NCI-H1930 (cell line): ENCODE data around the gene NYAP2.

Experiments
- DNase-seq, 2 experiments: peaks; one replicate each; lab custom pipeline; 2025; lab: John Stamatoyannopoulos, UW

Gene NYAP2

DNA sequence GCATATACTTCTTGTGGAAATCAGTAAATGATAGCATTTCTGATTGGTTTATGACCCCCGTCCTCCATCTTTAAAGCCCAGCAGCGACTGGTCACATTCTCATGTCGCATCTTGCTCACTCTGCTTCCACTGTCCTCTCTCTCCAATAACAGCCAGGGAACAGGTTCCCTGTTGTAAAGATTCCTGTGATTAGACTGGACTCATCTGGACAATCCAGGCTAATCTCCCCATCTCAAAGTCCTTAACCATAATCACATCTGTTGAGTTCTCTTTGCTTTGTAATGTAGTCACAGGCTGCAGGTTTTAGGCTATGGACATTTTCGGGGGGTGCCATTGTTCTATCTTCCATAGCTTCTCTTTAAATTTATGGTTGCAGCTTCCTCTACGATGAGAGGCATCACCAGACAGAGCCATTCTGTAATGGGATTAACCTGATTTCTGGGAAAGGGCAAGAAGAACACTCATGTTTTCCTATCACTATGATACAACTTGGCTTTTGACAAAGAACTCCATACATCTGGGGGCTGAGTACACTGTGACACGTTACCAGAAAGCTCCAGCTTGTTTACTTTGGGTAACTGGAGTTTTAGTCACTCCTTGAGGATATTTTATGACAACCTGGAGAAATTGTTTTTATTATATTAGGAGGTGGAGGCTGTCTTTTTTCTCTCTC is 159.0 kb downstream of the NYAP2 start:
- DNase-seq, result no peak

DNA sequence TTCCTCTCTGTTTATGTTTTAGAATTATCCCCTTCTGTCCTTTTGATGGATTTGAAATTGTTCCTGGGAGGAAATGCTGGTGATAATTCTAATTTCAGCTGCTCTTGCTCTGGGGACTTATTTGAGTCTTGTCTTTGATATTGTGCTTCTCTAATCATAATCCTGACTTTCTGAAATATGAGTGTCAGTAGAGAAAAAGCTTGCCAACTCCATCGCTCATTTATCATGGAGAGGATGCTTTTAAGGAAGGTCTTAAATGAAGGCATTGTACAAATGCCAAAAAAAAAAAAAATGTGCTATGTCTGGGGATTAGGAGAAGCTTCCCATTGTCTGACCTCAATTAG is 159.5 kb downstream of the NYAP2 start:
- DNase-seq, result no peak

DNA sequence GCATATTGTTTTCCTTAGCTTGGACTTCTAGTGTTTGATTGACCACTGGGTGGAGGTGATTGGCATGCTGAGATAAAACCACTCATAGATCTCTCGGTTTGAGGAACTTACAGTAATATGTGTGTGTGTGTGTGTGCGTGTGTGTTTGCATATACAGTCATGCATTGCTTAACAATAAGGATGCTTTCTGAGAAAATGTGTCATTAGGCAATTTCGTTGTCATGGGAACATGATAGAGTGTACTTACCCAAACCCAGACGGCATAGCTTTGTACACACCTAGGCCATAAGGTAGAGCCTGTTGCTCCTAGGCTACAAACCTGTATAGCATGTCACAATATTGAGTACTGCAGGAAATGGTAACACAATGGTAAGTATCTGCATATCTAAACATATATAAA is 167.3 kb downstream of the NYAP2 start:
- DNase-seq, result no peak

DNA sequence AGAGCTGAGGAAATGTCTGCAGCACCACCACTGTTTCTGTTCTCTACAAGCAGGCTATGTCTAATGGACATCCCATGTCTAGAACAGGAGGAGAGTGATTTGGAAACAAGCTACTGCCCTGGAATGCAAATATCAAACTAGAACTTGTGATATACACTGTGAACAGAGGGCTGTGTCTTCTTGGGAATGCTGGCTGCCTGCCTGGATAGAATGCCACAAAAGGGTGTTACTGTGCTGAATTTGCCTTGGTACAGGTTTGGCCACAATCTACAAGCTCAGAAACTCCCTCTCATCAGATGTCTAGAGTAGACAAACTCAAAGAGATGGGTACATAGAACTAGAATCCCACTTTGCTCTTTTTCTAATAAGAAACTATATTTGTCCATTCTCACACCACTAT is 170.5 kb downstream of the NYAP2 start:
- no peak for DNase-seq

DNA sequence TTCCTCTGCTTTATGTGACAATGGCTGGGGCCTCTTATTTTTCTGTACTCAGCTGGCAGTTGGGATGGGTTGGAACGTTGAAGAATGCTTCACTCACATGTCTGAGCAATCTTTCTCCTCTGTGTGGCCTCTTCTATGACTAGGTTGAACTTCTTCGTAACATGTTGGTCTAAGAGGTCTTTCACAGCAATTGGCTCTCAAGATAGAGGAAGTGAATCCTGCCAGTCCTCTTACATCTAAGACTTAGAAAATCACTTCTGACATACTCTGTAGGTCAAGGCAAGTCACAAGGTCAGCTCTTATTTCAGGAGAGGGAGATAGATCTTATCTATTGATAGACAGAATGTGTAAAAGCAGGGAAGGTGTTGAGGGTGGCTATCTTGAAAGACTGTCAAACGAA is 174.1 kb downstream of the NYAP2 start:
- no peak for DNase-seq

DNA sequence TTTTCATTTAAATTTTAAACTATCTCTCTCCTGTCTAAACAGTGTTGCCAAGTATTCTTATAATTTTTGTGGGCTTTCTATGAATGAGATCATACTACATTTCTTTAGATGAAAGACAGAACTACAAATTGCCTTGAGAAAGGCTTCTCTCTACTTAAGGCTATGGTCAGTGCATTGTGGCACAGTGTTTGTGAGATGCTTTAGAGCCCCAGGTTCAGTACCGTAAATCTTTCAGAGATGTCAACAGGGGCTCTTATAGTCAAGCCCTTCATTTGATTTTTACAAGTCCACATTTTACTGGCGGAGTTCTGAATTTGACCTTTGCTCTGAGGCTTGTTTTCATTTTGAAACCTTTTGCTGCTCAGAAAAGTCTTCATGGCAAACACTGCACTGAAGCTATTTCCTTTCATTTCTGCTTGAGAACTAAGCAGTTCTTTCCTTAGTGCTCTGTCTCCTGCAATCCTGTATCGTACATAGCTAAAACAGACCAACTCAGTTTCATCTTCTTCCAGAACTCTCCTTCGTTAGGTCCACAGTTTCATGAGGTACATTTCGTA is 175.2 kb downstream of the NYAP2 start:
- no peak for DNase-seq

DNA sequence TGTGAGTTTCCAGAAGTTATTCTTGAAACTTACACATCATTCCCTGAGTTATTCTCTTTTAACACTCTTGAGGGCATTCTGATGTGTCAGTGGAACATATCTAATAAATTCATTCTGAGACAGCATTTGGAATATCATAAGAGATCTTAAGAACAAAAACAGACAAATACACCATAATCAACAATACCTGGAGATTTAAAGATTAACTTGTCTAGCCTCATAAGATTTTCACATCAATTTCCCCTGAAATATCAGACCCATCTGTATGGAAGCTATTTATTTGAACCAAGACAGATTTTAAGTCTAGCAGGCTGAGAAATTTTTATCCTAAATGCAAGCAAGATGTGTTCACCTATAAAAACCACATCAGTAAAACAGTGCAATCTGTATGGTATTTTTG is 181.6 kb downstream of the NYAP2 start:
- no peak for DNase-seq

DNA sequence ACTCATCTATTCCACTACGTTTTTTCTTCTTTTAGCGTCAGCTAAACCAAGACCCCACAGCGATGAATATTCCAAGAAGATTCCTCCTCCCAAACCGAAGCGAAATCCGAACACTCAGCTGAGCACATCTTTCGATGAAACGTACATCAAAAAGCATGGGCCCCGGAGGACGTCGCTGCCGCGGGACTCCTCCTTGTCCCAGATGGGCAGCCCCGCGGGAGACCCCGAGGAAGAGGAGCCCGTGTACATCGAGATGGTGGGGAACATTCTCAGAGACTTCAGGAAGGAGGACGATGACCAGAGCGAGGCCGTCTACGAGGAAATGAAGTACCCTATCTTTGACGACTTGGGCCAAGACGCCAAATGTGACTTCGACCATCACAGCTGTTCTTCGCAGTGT is 182.4 kb downstream of the NYAP2 start:
- no peak for DNase-seq

DNA sequence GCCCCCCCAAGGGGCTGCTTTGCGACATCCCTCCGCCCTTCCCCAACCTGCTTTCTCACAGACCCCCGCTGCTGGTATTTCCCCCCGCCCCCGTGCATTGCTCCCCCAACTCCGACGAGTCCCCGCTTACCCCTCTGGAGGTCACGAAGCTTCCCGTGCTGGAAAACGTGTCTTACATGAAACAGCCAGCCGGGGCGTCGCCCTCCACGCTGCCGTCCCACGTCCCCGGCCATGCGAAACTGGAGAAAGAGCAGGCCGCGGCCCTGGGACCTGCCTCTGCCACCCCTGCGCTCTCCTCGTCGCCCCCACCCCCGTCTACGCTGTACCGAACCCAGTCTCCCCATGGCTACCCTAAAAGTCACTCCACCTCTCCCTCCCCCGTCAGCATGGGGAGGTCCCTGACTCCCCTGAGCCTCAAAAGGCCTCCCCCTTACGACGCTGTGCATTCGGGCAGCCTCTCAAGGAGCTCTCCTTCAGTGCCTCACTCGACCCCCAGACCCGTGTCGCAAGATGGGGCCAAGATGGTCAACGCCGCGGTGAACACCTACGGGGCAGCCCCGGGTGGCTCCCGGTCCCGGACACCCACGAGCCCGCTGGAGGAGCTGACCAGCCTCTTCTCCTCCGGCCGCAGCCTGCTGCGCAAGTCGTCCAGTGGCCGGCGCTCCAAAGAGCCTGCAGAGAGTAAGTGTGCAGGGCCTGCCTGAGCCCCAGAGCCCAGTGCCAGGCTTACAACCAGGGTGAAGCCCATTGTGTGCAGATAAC is 183.0 kb downstream of the NYAP2 start:
- no peak for DNase-seq

DNA sequence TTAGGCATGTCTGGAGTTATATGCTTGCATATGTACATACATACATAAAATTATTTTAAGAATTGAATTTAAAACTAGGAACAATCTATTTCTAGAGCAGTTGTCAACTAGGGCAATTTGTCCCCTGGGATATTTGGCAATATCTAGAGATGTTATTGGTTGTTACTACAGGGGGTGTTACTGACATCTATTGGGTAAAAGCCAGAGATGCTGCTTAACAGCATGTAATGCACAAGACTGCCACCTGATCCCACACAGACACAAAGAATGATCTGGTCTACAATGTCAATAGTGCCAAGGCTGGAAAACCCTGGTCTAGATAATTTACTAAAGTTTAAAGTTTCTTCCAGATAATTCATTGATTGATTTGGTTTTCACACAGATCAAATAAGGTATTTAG is 185.3 kb downstream of the NYAP2 start:
- peak in 1 of 2 experiments; percentile 6 for DNase-seq

DNA sequence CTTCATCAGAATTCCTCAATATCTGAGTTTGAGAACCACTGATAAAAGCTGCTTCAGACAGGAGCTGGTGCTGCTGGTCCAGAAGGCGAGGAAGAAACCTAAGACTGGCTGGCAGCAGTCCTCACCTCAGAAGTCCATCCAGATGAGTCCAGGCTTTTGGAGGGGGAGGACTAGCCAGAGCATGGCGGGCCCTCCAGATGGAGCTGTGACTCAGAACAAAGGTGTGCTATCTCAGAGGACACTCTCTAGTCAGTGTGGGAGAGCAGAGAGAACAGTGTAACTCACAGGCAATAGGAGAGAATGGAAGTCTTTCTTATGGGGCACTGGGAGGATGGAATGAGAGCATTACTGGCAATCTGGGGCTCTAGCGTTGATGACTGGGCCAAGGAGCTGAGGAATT is 191.4 kb downstream of the NYAP2 start:
- no peak for DNase-seq

DNA sequence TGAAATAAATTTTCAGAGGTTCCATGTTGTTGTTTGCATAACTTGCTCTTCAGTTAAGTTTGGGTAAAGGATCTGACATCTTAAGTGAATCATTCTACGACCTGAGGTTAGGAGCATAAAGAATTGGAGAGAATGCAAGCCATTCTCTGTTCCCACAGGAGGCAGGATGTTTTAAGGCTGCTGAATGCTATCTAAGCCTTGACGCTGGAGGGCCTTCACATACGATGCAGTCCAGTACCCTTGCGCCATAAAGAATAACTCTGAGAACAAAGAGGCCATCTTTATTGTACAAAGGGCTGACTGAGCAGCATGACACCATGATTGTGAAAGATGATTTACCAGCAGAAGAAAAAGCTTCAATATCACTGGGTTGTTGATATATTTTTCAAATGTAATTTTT is 198.4 kb downstream of the NYAP2 start:
- DNase-seq, result no peak

DNA sequence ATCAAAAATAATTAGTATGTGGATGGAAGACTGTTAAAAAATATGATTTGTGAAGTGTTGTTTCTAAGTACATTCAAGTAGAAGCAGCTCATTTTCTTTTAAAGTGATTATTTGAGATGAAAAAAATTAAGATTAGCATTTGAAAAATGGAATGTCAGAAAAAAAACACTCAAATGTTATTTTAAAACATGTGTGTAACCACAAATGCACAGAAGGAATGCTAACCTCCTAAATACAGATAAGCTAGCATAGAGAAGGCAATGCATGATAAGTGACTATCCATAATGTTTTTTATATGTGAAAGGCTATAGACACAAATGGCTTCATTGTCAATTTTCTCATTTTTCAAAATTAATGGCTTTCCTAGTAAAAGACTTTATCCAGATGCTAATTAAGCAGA is 198.9 kb downstream of the NYAP2 start:
- no peak for DNase-seq

DNA sequence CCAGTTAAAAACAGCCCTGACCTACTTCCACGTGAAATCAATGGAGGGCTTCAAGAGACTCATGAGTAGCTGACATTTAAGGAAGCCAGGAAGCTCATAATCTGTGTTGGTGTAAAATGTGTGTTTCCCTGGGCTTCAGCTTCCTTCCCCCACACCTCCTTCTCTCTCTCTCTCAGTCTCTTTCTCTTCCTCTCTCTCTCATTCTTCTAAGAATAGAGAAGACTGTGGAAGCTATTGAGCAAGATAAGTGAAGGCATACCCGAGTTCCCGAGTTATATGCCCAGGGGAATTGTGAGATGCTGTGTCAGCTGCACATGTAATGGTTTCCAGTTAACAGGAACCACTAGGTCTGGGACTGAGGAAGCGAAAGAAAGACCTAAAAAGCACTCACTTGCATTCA is 199.4 kb downstream of the NYAP2 start:
- DNase-seq, result no peak

DNA sequence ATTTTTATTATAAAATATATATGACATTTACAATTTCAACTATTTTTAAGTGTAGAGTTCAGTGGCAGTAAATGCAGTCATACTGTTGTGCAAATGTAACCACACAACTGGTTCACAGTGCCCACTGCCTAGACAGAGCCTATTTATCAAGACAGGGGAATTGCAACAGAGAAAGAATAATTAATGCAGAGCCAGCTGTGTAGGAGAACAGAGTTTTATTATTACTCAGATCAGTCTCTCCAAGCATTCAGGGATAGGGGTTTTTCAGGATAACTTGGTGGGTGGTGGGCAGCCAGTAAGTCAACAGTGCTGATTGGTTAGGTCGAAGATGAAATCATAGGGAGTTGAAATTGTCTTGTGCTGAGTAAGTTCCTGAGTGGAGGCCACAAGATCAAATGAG is 200.3 kb downstream of the NYAP2 start:
- DNase-seq, result no peak

DNA sequence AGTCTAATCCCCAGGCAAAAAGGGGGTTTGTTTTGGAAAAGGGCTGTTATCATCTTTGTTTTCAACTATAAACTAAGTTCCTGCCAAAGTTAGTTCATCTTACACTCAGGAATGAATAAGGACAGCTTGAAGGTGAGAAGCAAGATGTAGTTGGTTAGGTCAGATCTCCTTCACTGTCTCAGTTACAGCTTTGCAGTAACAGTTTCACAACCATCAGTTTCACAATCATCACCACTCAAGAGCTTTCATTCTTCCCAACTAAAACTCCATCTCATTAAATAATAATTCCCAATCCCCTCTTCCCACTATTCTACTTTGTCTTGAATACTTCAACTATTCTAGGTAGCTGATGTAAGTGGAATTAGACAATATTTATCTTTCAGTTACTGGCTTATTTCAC is 200.9 kb downstream of the NYAP2 start:
- DNase-seq, result no peak

DNA sequence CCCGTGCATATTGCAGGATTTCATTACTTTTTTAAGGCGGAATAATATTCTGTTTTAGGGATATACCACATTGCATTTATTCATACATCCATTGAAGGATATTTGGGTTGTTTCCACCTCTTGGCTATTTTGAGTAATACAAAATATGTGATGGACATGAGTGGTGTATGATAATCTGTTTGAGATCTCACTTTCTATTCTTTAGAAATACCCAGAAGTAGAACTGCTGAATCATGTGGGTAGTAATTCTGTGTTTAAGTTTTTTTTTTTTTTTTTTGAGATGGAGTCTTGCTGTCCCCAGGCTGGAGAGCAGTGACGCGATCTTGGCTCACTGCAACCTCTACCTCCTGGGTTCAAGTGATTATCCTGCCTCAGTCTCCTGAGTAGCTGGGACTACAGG is 201.4 kb downstream of the NYAP2 start:
- DNase-seq, result no peak

DNA sequence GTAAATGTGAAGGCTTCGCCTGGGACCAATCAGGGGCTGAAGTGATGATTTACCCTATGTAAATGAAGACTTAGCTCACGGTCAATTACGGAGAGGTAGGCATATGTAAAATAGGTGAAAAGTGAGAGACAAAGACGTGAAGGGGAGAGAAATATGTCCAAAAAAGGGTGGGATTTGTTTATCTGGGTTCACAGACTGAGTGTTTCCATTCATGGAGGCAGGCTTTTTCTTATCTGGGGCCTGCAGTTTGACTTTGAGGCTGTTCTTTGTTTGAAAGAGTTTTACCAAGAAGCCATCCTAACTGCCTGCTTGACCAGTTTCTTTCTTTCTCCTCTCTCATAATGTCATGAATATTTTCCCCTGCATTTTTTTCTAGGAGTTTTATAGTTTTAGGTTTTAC is 202.7 kb downstream of the NYAP2 start:
- no peak for DNase-seq

DNA sequence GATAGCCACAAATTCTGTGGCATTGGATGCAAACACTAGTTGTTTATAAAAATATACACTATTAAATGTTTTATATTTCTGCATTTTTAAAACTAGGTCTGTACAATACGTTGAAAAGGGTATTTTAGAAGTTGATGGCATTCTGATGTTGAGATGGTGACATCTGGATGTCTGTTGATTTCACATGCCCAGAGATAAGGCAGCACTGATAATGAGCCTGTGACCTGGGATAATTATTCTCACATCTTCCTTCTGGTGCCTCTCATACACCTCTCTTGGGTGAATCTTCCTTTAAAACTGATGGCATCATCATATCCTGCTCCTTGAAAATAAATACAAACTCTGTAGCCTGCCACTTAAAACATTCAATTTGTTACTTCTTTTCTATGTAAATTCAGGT is 208.6 kb downstream of the NYAP2 start:
- DNase-seq, result no peak

DNA sequence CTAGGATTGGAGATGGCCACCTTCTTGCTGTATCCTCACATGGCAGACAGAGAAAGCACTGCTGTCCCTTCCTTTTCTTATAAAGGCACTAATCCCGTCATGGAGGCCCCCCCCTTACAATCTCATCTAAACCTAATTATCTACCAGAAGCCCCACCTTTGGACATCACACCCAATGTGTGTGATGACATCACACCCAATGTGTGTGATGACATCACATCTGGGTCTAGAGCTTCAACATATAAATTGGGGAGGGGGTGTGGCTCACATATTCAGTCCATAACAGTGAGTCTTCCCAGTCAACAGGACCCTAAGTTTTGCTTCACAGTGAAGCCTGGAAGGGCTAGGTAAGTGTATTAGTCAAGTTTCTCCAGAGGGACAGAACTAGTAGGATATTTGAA is 213.1 kb downstream of the NYAP2 start:
- no peak for DNase-seq

DNA sequence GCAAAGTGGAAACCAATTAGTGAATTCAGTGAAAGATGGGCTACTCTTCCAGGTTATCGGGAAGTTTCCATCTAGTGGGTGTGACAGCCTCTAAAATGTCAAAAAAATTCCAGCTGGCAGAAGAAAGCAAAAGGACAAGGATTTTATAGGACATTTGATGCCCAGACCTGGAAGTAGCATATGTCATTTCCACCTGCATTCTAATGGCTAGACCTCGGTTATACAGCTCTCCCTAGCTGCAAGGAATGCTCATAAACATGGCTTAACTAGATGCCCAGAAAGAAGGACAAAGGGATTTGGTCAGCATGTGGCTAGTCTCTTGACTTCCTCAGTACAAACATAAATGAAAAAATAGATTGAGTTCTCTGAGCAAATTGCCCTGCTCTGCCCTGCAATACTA is 215.4 kb downstream of the NYAP2 start:
- no peak for DNase-seq

DNA sequence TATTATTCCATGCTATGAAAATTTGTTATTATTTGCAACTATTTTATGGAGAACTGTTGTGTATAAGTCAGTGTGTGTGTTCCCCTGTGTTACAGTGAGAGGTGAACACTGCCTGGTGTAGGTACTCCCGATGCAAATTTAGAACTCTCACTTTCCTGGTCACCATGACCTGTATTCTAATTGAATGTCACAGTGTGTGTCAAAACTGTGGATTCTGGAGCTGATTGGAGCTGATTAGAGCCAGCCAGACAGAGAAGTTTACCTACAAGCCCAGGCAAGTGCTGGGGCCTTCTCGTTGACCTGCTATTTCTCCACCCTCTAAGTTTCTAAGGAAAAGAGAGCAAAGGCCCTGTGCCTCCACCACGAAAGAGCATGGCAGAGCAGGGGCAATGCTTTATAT is 216.0 kb downstream of the NYAP2 start:
- no peak for DNase-seq

DNA sequence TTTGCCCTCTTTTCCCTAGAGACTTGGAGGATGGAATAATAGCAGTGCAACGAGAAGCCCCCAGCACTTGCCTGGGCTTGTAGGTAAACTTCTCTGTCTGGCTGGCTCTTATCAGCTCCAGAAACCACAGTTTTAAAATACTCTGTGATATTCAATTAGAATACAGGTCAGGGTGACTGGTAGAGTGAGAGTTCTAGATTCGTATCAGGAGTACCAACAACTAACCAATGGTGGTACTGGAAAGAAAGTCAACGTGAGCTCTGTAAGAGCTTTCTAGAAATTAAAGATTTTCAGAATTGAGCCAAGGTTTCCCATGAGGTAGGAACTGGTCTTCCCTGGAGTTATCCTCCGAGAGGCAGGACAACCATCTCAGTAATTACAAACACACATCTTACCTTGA is 216.9 kb downstream of the NYAP2 start:
- DNase-seq, result no peak

DNA sequence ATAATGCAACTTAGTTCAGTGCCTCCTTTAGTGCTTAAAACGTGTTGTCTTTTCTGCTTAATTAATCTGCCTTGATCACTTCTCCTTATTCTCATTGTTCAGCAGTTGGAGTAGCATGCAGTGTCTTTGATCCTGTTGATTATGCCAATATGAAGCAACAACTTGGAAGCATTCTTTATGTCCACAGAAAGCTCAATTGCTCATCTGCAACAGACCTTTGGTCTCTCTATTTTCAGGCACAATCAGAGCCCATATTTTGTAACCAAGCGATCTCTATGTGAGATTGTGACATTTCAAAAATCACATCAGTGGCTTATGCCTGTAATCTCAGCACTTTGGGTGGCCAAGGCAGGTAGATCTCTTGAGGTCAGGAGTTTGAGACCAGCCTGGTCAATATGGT is 217.3 kb downstream of the NYAP2 start:
- no peak for DNase-seq
